GM21360 (cell line): ENCODE data around the gene TRABD2A.
"Not testable (repeated sequence)": the region's sequence is repeated elsewhere in the genome, so short reads cannot be mapped to it uniquely, and the experiment has no call there.

Experiments
- ATAC-seq: cut with Tn5 transposase; IDR thresholded peaks from one replicate; pipeline ENCODE4 v1.9.1; 2021; ENCODE audit warnings: mild to moderate bottlenecking, moderate library complexity; ENCODE audit not compliant: unreplicated experiment

The TRABD2A gene

GRCh38 chr2:84880395-84880644, 564 bp downstream of the TRABD2A start:
- no peak for ATAC-seq

DNA sequence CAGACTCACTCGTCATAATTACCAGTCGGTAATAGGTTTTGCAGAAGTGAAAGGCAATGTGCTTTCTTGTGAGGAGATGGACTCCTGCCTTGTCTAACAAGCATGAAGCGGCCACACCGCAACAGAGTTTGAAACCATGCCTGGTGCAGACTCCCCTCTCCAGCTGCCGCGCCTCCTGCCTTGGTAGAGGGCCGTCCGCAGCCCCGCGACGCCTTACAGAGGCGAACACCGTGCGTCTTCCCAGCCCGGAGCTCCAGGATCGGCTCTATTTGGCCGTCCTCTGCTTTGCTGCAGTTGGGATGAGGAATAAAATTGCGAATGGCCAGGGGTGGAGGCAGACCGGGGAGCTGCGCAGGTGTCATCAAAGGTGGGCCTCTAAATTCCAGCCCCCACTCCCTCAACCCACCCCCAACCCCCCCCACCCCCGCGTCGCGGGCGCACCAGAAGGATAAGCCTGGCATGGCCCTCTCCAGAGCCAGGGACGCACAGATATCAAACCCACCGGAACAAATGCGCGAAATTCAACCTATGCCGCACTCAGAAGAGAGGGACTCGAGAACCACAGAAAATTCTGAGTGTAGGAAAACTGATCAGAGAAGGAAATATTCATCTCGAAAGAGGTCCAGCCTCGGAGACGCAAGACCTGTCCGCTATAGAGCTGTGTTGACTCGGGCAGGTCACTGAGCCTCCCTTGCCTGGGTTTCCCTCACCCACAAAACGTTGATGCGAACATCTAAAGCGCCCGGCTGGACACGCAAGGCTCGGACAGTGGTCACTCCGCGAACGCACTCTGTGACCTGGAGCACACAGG, 1.1 kb downstream of the TRABD2A start:
- ATAC-seq, result peak; percentile 46

DNA sequence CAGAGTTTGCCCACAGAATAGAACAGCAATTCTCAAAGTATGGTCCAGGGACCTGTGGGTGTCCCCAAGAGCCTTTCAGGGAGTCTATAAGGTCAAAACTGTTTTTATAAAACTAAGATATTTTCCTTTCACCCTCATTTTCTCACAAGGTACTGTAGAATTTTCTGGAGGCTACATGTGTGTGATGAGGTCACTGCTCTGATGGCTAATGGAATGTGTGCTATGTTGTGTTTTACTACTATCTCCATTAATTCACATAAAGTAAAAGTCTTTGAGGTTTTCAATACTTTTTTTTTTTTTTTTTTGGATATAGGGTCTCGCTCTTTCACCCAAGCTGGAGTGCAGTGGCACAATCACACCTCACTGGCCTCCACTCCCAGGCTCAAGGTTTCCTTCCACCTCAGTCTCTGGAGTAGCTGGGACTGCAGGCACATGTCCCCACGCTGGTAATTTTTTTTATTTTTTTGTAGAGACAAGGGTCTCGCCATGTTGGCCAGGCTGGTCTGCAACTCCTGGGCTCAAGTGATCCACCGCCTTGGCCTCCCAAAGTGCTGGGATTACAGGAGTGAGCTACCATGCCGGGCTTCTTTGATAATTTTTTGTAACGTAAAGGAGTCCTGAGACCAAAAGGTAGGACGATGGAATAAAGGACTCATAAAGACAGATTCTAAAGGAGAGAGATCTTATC, 1.8 kb downstream of the TRABD2A start:
- no peak for ATAC-seq

- ATAC-seq, result no peak
Observed at GRCh38 chr2:84878459-84878858, 2.4 kb downstream of the TRABD2A start.

- no peak for ATAC-seq
Observed at GRCh38 chr2:84876369-84876768, 4.5 kb downstream of the TRABD2A start.

GRCh38 chr2:84875619-84876018, 5.3 kb downstream of the TRABD2A start:
- not testable (repeated sequence) for ATAC-seq

DNA sequence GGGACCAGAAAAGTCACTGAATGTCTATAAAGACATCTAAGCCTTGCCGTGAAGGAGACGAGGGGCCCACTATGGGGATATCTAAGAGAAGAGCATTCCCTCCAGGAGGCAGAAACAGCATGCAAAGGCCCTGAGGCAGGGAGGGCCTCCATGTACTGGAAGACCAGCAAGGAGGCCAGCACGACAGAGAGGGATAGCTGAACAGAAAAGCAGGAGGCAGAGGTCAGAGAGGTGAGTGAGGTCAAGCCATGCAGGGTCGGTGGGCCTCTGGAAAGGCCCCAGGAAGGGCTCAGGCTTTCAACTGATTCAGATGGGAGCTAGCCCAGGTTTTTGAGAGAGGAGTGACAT, 5.7 kb downstream of the TRABD2A start:
- no peak for ATAC-seq

DNA sequence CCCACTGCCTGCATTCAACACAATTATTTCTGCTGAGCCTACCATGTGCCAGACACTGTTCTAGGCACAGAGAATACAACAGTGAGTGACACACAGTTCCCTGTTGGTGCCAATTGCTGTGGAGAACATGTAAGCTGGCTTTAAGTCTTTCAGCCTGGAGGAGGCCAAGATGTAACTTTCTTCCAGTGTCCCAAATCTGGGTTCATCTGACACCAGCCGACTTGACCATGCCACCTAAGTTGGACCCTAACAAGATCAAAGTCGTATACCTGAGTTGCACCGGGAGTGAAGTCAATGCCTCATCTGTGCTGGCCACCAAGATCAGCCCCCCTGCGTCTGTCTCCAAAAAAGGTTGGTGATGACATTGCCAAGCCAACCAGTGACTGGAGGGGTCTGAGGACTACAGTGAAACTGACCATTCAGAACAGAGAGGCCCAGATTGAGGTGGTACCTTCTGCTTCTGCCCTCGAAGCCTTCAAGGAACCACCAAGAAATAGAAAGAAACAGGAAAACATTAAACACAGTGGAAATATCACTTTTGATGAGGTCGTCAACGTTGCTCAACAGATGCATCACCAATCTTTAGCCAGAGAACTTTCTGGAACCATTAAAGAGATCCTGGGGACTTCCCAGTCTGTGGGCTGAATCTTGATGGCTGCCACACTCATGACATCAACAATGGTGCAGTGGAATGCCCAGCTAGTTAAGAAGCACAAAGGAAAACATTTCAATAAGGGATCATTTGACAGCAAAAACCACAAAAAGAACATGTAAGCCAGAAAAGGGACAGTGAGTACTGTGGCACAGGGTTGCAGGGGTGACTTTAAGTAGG, 6.3 kb downstream of the TRABD2A start:
- ATAC-seq, result no peak

GRCh38 chr2:84873350-84873749, 7.5 kb downstream of the TRABD2A start:
- no peak for ATAC-seq

- not testable (repeated sequence) for ATAC-seq
Observed at GRCh38 chr2:84872691-84873090, 8.2 kb downstream of the TRABD2A start.

DNA sequence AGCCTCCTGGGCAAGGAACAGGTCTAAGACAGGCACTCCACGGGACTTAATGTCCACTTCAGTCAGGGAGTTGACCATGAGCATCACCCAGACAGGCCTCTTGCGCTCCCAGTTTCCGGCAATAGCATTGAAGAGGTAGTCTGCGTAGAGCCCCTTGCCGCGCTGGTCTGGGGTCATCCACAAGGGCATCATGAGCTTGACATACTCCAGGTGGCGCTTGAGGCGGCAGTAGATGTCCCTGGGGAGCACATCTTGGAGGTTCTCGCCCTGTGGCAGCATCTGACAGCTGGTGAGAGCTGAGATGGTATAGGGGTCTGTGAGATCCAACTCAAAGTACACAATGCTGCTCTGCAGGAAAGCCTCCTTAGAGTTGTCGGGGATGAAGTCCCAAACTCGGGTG, 10.6 kb downstream of the TRABD2A start:
- no peak for ATAC-seq

DNA sequence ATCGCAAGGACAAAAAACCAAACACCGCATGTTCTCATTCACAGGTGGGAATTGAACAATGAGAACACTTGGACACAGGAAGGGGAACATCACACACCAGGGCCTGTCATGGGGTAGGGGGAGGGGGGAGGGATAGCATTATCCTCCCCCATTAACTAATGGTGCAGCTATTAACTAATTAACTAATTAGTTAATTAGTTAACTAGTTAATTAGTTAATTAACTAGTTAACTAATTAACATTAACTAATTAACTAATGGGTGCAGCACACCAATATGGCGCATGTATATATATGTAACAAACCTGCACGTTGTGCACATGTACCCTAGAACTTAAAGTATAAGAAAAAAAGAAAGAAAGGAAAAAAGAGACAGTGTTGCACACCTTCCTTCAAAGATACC, 12.6 kb downstream of the TRABD2A start:
- not testable (repeated sequence) for ATAC-seq

DNA sequence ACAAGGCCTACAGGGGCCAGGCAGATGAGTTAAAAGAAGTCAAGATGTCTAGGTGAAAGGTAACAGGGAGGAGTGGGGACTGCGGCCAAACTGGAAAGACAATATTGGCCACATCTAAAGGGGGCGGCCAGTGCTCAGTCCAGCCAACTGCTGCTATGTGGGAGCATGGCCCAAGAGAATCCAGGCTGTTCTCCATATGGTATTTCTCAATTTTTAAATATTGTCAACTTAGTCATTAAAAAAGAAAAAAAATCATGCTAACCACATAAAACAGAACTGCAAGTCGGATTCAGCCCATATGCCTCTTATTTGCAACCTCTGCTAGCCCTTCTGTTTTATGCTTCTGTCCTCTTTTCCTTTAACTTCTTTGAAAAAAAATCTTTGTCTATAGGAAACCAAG, 14.8 kb downstream of the TRABD2A start:
- ATAC-seq, result no peak

DNA sequence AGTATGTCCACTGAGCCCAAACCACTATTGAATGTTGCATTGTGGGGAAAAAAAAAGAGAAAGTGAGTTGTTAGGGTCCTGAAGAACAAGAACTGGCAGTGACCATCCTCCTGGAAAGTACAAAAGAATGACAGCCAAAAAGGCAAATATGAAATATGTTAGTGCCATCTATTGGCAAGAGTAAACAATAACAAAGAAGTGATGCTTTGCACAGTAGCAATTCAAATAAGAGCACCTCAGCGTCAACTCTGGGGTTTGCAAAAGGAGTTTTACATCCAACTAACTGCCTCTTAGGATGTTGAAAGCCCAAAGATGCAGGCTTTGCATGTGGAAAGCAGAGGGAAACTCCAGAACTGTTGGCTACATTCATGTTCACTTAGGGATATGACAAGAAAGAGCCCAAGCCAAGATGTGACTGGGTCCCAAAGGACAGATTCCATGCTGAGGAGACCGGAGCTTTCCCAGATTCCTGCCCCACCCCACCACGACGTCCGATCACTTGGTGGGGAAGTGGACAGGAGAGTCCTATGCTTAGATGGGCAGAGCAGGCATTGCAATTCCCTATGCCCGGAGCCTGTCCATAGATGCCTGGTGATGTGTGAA, 15.6 kb downstream of the TRABD2A start:
- ATAC-seq, result peak; percentile 80

GRCh38 chr2:84862006-84862405, 18.9 kb downstream of the TRABD2A start:
- ATAC-seq, result no peak

GRCh38 chr2:84861539-84861938, 19.3 kb downstream of the TRABD2A start:
- ATAC-seq, result no peak

DNA sequence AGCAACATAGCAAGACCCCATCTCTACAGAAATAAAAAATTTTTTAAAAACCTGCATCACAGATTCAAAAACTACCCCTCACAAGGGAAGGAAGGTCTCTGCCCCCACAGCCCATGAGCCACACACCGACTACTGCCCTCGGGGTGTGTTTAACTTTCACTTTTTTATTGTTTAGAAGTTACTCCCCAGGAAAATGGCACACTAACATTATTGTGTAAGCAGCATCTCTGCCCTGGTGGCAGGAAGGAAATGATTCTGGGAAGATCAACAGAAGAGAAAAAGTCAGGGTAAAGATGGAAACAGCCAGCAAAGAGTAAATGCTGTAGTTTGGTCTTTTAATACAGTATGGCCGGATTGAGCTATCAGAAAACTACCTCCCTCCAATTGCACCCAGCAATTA, 21.9 kb downstream of the TRABD2A start:
- ATAC-seq, result no peak

GRCh38 chr2:84858123-84858522, 22.8 kb downstream of the TRABD2A start:
- ATAC-seq, result no peak

DNA sequence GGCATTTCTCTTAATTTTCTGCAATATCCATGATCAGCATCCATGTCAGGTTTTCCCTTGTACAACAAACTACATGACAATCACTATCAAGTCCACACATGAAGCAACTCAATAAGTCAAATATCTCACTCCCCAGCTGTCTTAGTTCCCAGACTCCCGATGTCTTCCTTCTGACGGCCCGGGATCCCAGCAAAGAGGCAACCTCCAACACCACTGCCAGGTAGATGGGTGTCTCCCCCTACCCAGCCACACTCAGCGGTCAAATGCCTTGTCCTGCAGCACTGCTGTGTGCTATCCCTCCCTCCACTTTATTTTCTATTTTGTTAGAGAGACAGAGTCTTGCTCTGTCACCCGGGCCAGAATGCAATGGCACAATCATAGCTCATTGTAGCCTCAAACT, 23.3 kb downstream of the TRABD2A start:
- no peak for ATAC-seq

DNA sequence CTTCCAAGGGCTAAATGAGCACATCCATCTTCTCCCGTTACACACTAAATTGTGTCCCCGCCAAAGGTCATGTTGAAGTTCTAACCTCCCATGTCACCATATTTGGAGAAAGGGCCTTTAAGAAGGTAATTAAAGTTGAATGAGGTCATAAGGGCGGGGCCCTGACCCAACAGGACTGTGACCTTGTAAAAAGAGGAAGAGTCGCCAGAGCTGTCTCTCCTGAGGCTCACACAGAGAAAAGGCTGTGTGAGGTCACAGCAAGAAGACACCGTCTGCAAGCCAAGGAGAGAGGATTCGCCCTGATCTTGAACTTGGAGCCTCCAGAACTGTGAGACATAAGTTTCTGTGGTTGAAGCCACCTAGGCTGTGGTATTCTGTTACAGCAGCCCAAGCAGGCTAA, 24.1 kb downstream of the TRABD2A start:
- no peak for ATAC-seq

DNA sequence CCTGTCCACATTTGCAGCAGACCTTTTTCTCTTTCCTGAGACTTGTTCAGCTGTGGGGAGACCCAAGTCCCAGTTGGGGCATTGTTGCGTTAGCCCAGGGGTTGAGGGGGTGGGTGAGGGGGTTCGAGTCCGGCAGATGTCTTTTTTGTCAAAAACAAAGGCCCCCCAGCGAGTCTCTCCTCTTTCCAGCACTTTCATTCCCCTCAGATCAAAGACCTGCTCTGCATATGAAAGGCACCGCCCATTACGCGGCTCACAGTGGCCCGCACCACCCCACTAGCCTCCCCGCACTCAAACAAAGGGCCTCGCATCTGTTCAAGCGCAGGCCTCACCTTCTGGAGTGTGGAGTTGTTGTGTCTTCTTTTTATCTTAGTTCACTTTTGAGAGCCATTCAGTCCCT, 25.2 kb downstream of the TRABD2A start:
- ATAC-seq, result no peak

GRCh38 chr2:84854850-84855249, 26.0 kb downstream of the TRABD2A start:
- no peak for ATAC-seq
